Heart right ventricle (tissue), 16 donors: ENCODE measurements around the gene INTS2. TPM values are rescaled to one million over a fixed set of nuclear protein-coding genes. Genes with fewer than 3 reads are reported as not detected.

Source experiments
- ATAC-seq, 8 donors: fragments of 200-7000 bp; cut with Tn5 transposase; one replicate each; pipeline ENCODE4 v1.9.1; 2020; ENCODE audit warnings: mild to moderate bottlenecking in 8 of 8, moderate library complexity in 8 of 8, moderate number of reproducible peaks in 1 of 8
- DNase-seq, 2 donors: peaks; one replicate each; pipeline ENCODE4 v3.0.0-alpha.2; 2020
- H3K27ac ChIP-seq, 10 donors: fragments of 200-600 bp; sonication (generic) in 2 of 10; one replicate each; pipeline versions ENCODE4 v1.5.0 to v1.8.0; 2020 to 2022; ENCODE audit warnings: mild to moderate bottlenecking in 3 of 10
- H3K27me3 ChIP-seq, 7 donors: fragments of 200-600 bp; one replicate each; pipeline ENCODE4 v1.8.0; 2021 to 2022; ENCODE audit warnings: mild to moderate bottlenecking in 2 of 7
- H3K36me3 ChIP-seq, 9 donors: fragments of 200-600 bp; sonication (generic) in 1 of 9; one replicate each; pipeline versions ENCODE4 v1.5.0 to v1.8.0; 2020 to 2022; ENCODE audit warnings: mild to moderate bottlenecking in 2 of 9
- H3K4me1 ChIP-seq, 9 donors: fragments of 200-600 bp; sonication (generic) in 1 of 9; one replicate each; pipeline versions ENCODE4 v1.5.0 to v1.8.0; 2020 to 2022; ENCODE audit warnings: mild to moderate bottlenecking in 4 of 9
- H3K4me3 ChIP-seq, 10 donors: fragments of 200-600 bp; sonication (generic) in 2 of 10; one replicate each; pipeline versions ENCODE4 v1.5.0 to v1.8.0; 2020 to 2022; ENCODE audit warnings: mild to moderate bottlenecking in 7 of 10, moderate library complexity in 2 of 10
- H3K9me3 ChIP-seq, 11 donors: fragments of 200-600 bp in 10 of 11; sonication (generic) in 2 of 11; one replicate each; pipeline versions ENCODE4 v1.5.0 to v1.8.0; 2013 to 2022; ENCODE audit warnings: mild to moderate bottlenecking in 2 of 11, control low read depth in 1 of 11, moderate library complexity in 1 of 11
- CTCF ChIP-seq, 9 donors: fragments of 200-600 bp; sonication (generic) in 2 of 9; IDR thresholded peaks; one replicate each; pipeline versions ENCODE4 v1.5.0 to v1.8.0; 2021 to 2022; ENCODE audit warnings: antibody characterized with exemption in 9 of 9, mild to moderate bottlenecking in 5 of 9, moderate library complexity in 1 of 9
- whole genome bisulfite sequencing, 2 donors: extraction: QIAGEN DNeasy Blood & Tissue Kit; methylation state at CpG; one replicate each; pipeline ENCODE4 v1.1.7; 2013; ENCODE audit warnings: inconsistent platforms in 1 of 2; 5-methylcytosine and 5-hydroxymethylcytosine counted together
- intact Hi-C, 10 donors: fragments of 100-400 bp; cut with DNase I; formaldehyde crosslinking; loops; one replicate each; pipeline versions ENCODE4 v1.11.1 to v1.14.2; 2022
- polyA plus RNA-seq, 2 donors: library from polyadenylated mRNA; stranded (reverse); fragments of 200-250 nt; gene quantifications; one replicate each; pipeline ENCODE4 v1.2.3, GENCODE V29; 2013
- total RNA-seq, 10 donors: library from RNA; stranded (reverse); fragmentation: NEBNext Ultra II Directional in 3 of 10; extraction: Animal tissue kit (Norgen Biotek cat#: 25700) in 3 of 10; gene quantifications; one replicate each; pipeline versions ENCODE4 v1.2.1 to v1.2.4, GENCODE V29; 2021 to 2023
- donor health status: Arrhythmogenic right ventricular cardiomyopathy.
- donor health status: ischemic (EF 13 %, LVEDD 7.1; RV severe dilation, severe dysfunction).
- donor health status: healthy with polysubstance abuse.
- donor health status: DM: no; HTN: yes; CAD: no.
- donor health status: DM: no; HTN: no; CAD: no.
- donor health status: ischemic (EF 25% LVEDD 6.9; RV normal size, moderate dysfunction).
- donor health status: ischemic (EF 25% LVEDD 5.7; RV mildly dilated, moderate dysfunction).
- donor health status: healthy.
- donor health status: DM: yes; HTN: yes; CAD: no.
- donor health status: Ischemic cardiomyopathy.
- donor health status: ischemic (EF 35%, LVEDD 5.7; RV mildly dilated, moderate dysfunction).
- donor health status: nonischemic (EF 11% LVEDD 7.7; RV severe dilation, severe dysfunction).
- donor health status: DM: yes; HTN: yes; CAD: no.
- donor health status: PGD.
- donor health status: ischemic (EF 29% LVEDD 5.4; RV normal size, mild dysfunction).
- donor health status: nonischemic (EF 23%, LVEDD 6.1; RV moderate dilation, normal function).

INTS2 gene
- total and polyA plus RNA-seq, 12 donors, result 1.7 to 18.3 (median 11.1) TPM

DNA sequence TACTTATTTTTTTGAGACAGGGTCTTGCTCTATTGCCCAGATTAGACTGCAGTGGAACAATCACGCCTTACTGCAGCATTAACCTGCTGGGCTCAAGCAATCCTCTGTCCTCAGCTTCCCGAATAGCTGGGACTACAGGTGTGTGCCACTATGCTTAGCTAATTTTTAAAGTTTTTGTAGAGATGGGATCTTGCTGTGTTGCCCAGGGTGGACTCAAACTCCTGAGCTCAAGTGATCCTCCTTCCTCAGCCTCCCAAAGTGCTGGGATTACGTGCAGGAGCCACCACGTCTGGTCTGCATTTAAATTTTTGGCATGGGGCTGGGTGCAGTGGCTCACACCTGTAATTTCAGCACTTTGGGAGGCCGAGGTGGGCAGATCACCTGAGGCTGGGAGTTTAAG, 41.0 kb upstream of the INTS2 start:
- WGBS, 2 donors, result 96% methylated on average over 5 of the region's 5 CpGs
- ATAC-seq, result no peak
- Histone ChIP-seq H3K9me3 (no peaks in the 10 kb centered on the region), H3K36me3 (peaks cover 0 to 100% (median 72%) of the 10 kb centered on the region in 9 donors), H3K4me3 (no peak overlapping the region), H3K4me1 (peaks cover 0 to 12% (median 0%) of the 10 kb centered on the region in 9 donors), H3K27me3 (no peaks in the 10 kb centered on the region), H3K27ac (no peak overlapping the region)
- no peak for DNase-seq
- intact Hi-C loops, result no loop called here
- no peak for TF ChIP-seq CTCF (IDR thresholded peaks at IDR 0.05)

GRCh38 chr17:61967729-61968128, 39.9 kb upstream of the INTS2 start:
- no peak for ATAC-seq
- no peak overlapping the region for H3K27ac ChIP-seq
- DNase-seq, result no peak
- TF ChIP-seq CTCF (IDR thresholded peaks at IDR 0.05), result no peak
- intact Hi-C loops, result no loop called here
- H3K4me1 ChIP-seq, result peaks cover 0 to 12% (median 0%) of the 10 kb centered on the region in 9 donors
- no peaks in the 10 kb centered on the region for H3K27me3 ChIP-seq
- peaks cover 0 to 100% (median 76%) of the 10 kb centered on the region in 9 donors for H3K36me3 ChIP-seq
- no peak overlapping the region for H3K4me3 ChIP-seq
- 93% methylated on average over 2 of the region's 2 CpGs for WGBS, 2 donors
- H3K9me3 ChIP-seq, result no peaks in the 10 kb centered on the region

GRCh38 chr17:61966191-61966590, 38.4 kb upstream of the INTS2 start:
- H3K9me3 ChIP-seq, result no peaks in the 10 kb centered on the region
- no peaks in the 10 kb centered on the region for H3K27me3 ChIP-seq
- intact Hi-C loops, result no loop called here
- DNase-seq (no peak), ATAC-seq (no peak)
- H3K36me3 ChIP-seq, result peaks cover 0 to 100% (median 73%) of the 10 kb centered on the region in 9 donors
- no peak overlapping the region for H3K4me3 ChIP-seq
- no peak overlapping the region for H3K27ac ChIP-seq
- WGBS, 2 donors, result 0 to 2% methylated on average over 1 of the region's 1 CpG
- TF ChIP-seq CTCF (IDR thresholded peaks at IDR 0.05), result no peak
- H3K4me1 ChIP-seq, result peaks cover 0 to 12% (median 0%) of the 10 kb centered on the region in 9 donors

DNA sequence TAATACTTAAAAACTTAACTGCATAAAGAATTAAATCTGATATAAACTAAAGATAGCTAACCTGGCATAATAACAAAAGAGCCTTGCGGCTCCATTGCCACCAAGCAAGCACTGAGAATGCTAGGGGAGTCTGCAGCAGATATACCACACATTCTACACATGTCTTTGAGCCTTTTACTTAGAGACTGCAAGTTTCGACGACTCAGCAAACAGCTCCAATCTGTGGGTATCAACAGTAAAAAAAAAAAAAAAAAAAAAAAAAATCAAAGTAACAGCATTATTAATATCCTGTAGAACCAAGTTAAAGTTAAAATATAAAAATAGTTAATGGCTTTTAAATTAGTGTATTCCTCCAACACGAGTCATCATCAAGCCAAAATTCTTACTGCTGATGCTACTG, 27.8 kb upstream of the INTS2 start:
- Histone ChIP-seq H3K4me3 (no peak overlapping the region), H3K27ac (no peak overlapping the region), H3K4me1 (no peaks in the 10 kb centered on the region), H3K9me3 (no peaks in the 10 kb centered on the region), H3K27me3 (no peaks in the 10 kb centered on the region), H3K36me3 (peaks cover 0 to 100% (median 50%) of the 10 kb centered on the region in 9 donors)
- no peak for TF ChIP-seq CTCF (IDR thresholded peaks at IDR 0.05)
- no peak for DNase-seq
- intact Hi-C loops, result no loop called here
- WGBS, 2 donors, result 87 to 92% methylated on average over 4 of the region's 4 CpGs
- ATAC-seq, result no peak
